Body of pancreas (tissue), 4 donors: ENCODE results near the gene PVALB. TPM values are rescaled to one million over a fixed set of nuclear protein-coding genes. Genes with fewer than 3 reads are reported as not detected.

Experiments
- ATAC-seq: fragments of 150-250 bp; one replicate; pipeline ENCODE4 v1.9.1; 2016
- DNase-seq, 4 donors: peaks; one replicate each; pipeline ENCODE4 v3.0.0-alpha.2; 2019
- H3K27ac ChIP-seq, 4 donors: fragments of 200-600 bp; sonication (generic); 1 replicate in 3 of 4; 2 replicates in 1 of 4; pipeline versions ENCODE4 v1.5.1 to v1.6.1; 2016 to 2019; ENCODE audit warnings: mild to moderate bottlenecking in 1 of 4, mixed read lengths in 1 of 4, moderate library complexity in 1 of 4
- H3K27me3 ChIP-seq, 2 donors: fragments of 200-600 bp; sonication (generic); one replicate each; pipeline ENCODE4 v1.6.0; 2016; ENCODE audit warnings: mild to moderate bottlenecking in 1 of 2
- H3K36me3 ChIP-seq, 2 donors: fragments of 200-600 bp; sonication (generic); replicated peaks in 1 of 2; 2 replicates each; pipeline ENCODE4 v1.5.1; 2016; ENCODE audit warnings: low read depth in 2 of 2; ENCODE audit not compliant: insufficient read depth in 1 of 2
- H3K4me1 ChIP-seq: fragments of 200-600 bp; sonication (generic); one replicate; pipeline ENCODE4 v1.6.0; 2016
- H3K4me3 ChIP-seq, 2 donors: fragments of 200-600 bp; sonication (generic); 1 replicate in 1 of 2; 2 replicates in 1 of 2; pipeline ENCODE4 v1.5.1; 2016 to 2019
- H3K9me3 ChIP-seq, 3 donors: fragments of 200-600 bp; sonication (generic); 1 replicate in 2 of 3; 2 replicates in 1 of 3; pipeline ENCODE4 v1.5.1; 2016
- CTCF ChIP-seq, 7 experiments: fragments of 450-650 bp in 4 of 7; fragments of 200-600 bp in 3 of 7; sonication (generic) in 3 of 7; IDR thresholded peaks; one replicate each; pipeline ENCODE4 v1.5.1; 2016 to 2019; ENCODE audit warnings: antibody characterized with exemption in 7 of 7
- POLR2A ChIP-seq, 3 donors: fragments of 450-650 bp; IDR thresholded peaks; one replicate each; pipeline ENCODE4 v1.6.1; 2016; ENCODE audit warnings: antibody characterized with exemption in 3 of 3, mild to moderate bottlenecking in 2 of 3
- WGBS, 2 donors: methylation state at CpG; one replicate each; pipeline ENCODE4 v1.1.5; 2017; 5-methylcytosine and 5-hydroxymethylcytosine counted together
- intact Hi-C: fragments of 100-400 bp; cut with DNase I; formaldehyde crosslinking; loops from one replicate; pipeline ENCODE4 v1.15.1; 2023
- total RNA-seq, 2 donors: library from RNA; depleted of rRNA; stranded (reverse); fragments of >200 nt; gene quantifications; one replicate each; pipeline ENCODE4 v1.1.0, GENCODE V29; 2016

PVALB gene
- total RNA-seq, 2 donors from 2014 or later: not detected

GRCh38 chr22:36823186-36823839 lies 6.5 kb upstream of the PVALB start:
- Histone ChIP-seq H3K9me3 (no peaks in the 10 kb centered on the region), H3K4me1 (no peaks in the 10 kb centered on the region), H3K27ac (no peak overlapping the region), H3K27me3 (peaks cover 0 to 10% of the 10 kb centered on the region in 2 donors), H3K36me3 (no peaks in the 10 kb centered on the region), H3K4me3 (no peak overlapping the region)
- DNase-seq (no peak), ATAC-seq (no peak)
- intact Hi-C loops: no loop called here
- TF ChIP-seq POLR2A (IDR thresholded peaks at IDR 0.05): no peak
- no peak for TF ChIP-seq CTCF (IDR thresholded peaks at IDR 0.05)
- WGBS, 2 donors: 38 to 48% methylated on average over 11 to 17 of the region's 17 CpGs

- no peak for ATAC-seq
- WGBS, 2 donors: 69 to 71% methylated on average over 6 of the region's 6 CpGs
- peaks cover 0 to 17% of the 10 kb centered on the region in 2 donors for H3K27me3 ChIP-seq
These were observed 5.7 kb upstream of the PVALB start for GRCh38 chr22:36822581-36822980.

GRCh38 chr22:36819112-36819511 lies 2.3 kb upstream of the PVALB start:
- peaks cover 21% of the 10 kb centered on the region for H3K4me1 ChIP-seq
- no peak overlapping the region for H3K27ac ChIP-seq
- ATAC-seq: no peak
- H3K27me3 ChIP-seq: peaks cover 0 to 34% of the 10 kb centered on the region in 2 donors
- no peak for DNase-seq
- 23 to 37% methylated on average over 2 to 9 of the region's 9 CpGs for WGBS, 2 donors
- TF ChIP-seq CTCF (IDR thresholded peaks at IDR 0.05) (no peak), POLR2A (IDR thresholded peaks at IDR 0.05) (no peak)
- H3K9me3 ChIP-seq: no peaks in the 10 kb centered on the region
- H3K36me3 ChIP-seq: no peaks in the 10 kb centered on the region
- no peak overlapping the region for H3K4me3 ChIP-seq
- intact Hi-C loops: no loop called here

More at GRCh38 chr22:36822581-36822980, 5.7 kb upstream of the PVALB start:
- DNase-seq: no peak
- no peaks in the 10 kb centered on the region for H3K9me3 ChIP-seq
- H3K4me1 ChIP-seq: no peaks in the 10 kb centered on the region
- no peak overlapping the region for H3K27ac ChIP-seq
- no peaks in the 10 kb centered on the region for H3K36me3 ChIP-seq
- TF ChIP-seq CTCF (IDR thresholded peaks at IDR 0.05) (no peak), POLR2A (IDR thresholded peaks at IDR 0.05) (no peak)
- intact Hi-C loops: no loop called here
- no peak overlapping the region for H3K4me3 ChIP-seq

- Histone ChIP-seq H3K4me1 (peaks cover 21% of the 10 kb centered on the region), H3K36me3 (no peaks in the 10 kb centered on the region), H3K4me3 (no peak overlapping the region), H3K27ac (no peak overlapping the region), H3K9me3 (no peaks in the 10 kb centered on the region), H3K27me3 (peaks cover 0 to 34% of the 10 kb centered on the region in 2 donors)
- 37 to 69% methylated on average over 3 to 6 of the region's 6 CpGs for WGBS, 2 donors
- intact Hi-C loops: no loop called here
- DNase-seq (no peak), ATAC-seq (no peak)
- TF ChIP-seq POLR2A (IDR thresholded peaks at IDR 0.05) (no peak), CTCF (IDR thresholded peaks at IDR 0.05) (no peak)
These were observed 1.3 kb upstream of the PVALB start for GRCh38 chr22:36818010-36818642.

- Histone ChIP-seq H3K27me3 (peaks cover 0 to 34% of the 10 kb centered on the region in 2 donors), H3K4me1 (peaks cover 21% of the 10 kb centered on the region), H3K27ac (no peak overlapping the region), H3K4me3 (no peak overlapping the region), H3K9me3 (no peaks in the 10 kb centered on the region), H3K36me3 (no peaks in the 10 kb centered on the region)
- no peak for ATAC-seq
- TF ChIP-seq CTCF (IDR thresholded peaks at IDR 0.05) (no peak), POLR2A (IDR thresholded peaks at IDR 0.05) (no peak)
- no peak for DNase-seq
- 29 to 32% methylated on average over 5 of the region's 5 CpGs for WGBS, 2 donors
- intact Hi-C loops: no loop called here
These were observed 652 bp upstream of the PVALB start for GRCh38 chr22:36817525-36817848.
